ENCODE data around the gene ST6GALNAC4.

DNA sequence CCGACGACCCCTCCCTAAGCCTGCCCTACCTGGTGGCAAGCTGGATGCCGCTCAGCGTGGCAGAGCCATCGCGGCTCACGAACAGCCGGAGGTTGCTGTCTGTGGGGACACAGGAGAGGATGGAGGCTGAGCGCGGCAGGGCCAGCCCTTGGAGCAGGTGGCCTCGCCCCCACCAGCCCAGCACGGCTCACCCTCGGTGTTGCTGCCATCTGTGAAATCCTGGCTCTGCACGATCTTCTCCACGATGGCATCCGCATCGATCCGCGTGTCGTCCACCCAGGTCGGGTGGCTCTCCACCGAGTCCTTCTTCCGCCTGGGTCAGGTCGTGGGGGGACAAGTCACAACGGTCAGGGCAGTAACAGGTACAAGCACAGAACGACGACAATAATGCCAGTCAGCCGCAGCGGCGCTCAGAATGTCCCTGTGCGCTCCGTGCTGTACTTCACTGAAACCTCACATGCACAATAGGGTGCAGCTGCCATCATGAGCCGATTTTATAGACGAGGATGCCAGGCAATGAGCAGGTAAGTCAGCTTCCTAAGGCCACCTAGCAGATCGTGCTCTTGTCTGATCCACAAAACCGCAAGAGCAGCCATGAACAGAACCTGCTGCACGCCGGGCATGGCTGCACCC, 27.9 kb upstream of the ST6GALNAC4 start:
- no peak for TF ChIP-seq LARP7 (IDR thresholded peaks at IDR 0.05)
- no peak for TF ChIP-seq ZSCAN29 (IDR thresholded peaks at IDR 0.05)
- TF ChIP-seq NR2C2 (IDR thresholded peaks at IDR 0.05; ENCODE audit: borderline replicate concordance, control insufficient read depth, insufficient read length, low read depth), result no peak
- TF ChIP-seq CHD1 (IDR thresholded peaks at IDR 0.05; ENCODE audit: low read depth, low read length), result no peak
- no peak for TF ChIP-seq POLR2A (IDR thresholded peaks at IDR 0.05; ENCODE audit: low read depth, low read length)
- TF ChIP-seq, protein P1, sequence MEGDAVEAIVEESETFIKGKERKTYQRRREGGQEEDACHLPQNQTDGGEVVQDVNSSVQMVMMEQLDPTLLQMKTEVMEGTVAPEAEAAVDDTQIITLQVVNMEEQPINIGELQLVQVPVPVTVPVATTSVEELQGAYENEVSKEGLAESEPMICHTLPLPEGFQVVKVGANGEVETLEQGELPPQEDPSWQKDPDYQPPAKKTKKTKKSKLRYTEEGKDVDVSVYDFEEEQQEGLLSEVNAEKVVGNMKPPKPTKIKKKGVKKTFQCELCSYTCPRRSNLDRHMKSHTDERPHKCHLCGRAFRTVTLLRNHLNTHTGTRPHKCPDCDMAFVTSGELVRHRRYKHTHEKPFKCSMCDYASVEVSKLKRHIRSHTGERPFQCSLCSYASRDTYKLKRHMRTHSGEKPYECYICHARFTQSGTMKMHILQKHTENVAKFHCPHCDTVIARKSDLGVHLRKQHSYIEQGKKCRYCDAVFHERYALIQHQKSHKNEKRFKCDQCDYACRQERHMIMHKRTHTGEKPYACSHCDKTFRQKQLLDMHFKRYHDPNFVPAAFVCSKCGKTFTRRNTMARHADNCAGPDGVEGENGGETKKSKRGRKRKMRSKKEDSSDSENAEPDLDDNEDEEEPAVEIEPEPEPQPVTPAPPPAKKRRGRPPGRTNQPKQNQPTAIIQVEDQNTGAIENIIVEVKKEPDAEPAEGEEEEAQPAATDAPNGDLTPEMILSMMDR (IDR thresholded peaks at IDR 0.05 in 2 of 3, conservative IDR thresholded peaks at IDR 0.05 in 1 of 3; ENCODE audit: control insufficient read depth in 2 of 3, extremely low read depth in 1 of 3, insufficient read depth in 1 of 3, low read depth in 3 of 3, low read length in 3 of 3), result no peak
